ENCODE results near the gene PTGIS.

PTGIS gene

GRCh38 chr20:49461894-49462620 lies 105.9 kb downstream of the PTGIS start:
- no peak for DNase-seq

GRCh38 chr20:49460916-49461315 lies 107.0 kb downstream of the PTGIS start:
- DNase-seq = no peak

DNA sequence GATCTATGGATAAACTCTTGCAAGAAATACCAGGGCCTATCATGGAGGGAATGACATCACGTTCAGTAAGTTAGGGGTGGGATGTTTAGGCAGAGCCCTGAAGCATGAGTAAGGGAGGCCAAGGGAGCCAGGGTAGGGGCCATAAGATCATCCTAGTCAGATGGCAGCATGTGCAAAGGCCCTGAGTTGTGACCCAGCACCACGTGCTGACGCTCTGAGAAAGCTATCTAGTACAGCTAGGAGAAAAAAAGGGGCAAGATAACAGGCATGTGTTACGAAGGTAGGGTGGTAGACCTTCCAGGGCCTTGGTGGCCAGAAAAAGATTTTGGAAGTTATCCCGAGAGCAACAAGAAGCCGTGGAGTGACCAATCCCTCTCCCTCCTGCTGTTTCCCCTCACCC lies 107.8 kb downstream of the PTGIS start:
- no peak for DNase-seq

DNA sequence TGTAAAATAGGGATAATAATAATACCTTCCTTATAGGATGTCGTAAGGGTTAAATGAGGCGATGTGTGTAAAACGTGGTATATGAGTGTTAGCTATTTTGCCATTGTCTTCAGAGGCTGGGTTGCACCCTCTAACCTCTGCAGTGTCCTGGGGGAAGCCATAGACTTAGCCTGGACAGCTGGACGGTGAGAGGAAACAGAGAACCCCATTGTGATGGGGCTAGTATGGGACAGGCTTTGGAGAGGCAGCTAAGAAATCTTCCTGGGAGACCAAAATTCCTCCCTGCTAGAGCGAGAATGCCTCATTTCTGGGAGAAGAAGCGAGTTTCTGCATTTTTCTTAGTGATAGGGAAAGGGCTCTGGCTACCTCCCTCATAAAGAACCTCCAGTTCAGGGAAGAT lies 108.3 kb downstream of the PTGIS start:
- DNase-seq = no peak

DNA sequence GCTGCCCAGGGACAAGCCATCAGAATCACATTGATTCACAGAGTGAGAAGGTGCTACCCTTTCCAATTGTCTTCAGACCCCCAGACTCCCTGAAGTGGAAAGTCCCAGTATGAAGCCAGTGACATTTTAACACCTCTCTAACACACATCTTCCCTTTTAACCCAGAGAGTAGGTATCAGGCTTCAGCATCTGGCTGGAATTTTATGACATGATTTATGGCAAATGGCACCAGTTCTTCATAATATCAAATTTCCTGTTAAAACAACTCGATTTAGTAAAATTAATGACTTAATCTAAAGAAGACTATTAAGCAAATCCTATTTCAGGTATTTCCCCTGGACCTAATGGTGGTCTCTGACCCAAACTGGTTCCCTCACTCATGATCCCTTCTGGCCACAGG lies 110.5 kb downstream of the PTGIS start:
- no peak for DNase-seq

GRCh38 chr20:49456646-49457045 lies 111.3 kb downstream of the PTGIS start:
- DNase-seq = no peak

GRCh38 chr20:49455691-49456090 lies 112.2 kb downstream of the PTGIS start:
- DNase-seq = no peak

Measured in NCI-H524 treated with DMSO at 0.1 percent for 48 hours (cell line).